ENCODE results near the gene EOLA1.

Gene EOLA1

GRCh38 chrX:149512225-149512885, 28.5 kb upstream of the EOLA1 start:
- peak; percentile 40 for DNase-seq
- in situ Hi-C loops (cut with HindIII; ENCODE audit: low pct_ligation_motif_present, low sequenced_read_pairs): no loop called here
- no peak overlapping the region for H3K27ac ChIP-seq
- no peaks in the 10 kb centered on the region for H3K27me3 ChIP-seq (replicated peaks)
- no peaks in the 10 kb centered on the region for H3K36me3 ChIP-seq (replicated peaks)
- TF ChIP-seq, protein P1, sequence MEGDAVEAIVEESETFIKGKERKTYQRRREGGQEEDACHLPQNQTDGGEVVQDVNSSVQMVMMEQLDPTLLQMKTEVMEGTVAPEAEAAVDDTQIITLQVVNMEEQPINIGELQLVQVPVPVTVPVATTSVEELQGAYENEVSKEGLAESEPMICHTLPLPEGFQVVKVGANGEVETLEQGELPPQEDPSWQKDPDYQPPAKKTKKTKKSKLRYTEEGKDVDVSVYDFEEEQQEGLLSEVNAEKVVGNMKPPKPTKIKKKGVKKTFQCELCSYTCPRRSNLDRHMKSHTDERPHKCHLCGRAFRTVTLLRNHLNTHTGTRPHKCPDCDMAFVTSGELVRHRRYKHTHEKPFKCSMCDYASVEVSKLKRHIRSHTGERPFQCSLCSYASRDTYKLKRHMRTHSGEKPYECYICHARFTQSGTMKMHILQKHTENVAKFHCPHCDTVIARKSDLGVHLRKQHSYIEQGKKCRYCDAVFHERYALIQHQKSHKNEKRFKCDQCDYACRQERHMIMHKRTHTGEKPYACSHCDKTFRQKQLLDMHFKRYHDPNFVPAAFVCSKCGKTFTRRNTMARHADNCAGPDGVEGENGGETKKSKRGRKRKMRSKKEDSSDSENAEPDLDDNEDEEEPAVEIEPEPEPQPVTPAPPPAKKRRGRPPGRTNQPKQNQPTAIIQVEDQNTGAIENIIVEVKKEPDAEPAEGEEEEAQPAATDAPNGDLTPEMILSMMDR (IDR thresholded peaks at IDR 0.05; ENCODE audit: low read depth, low read length, missing control alignments): peak; percentile 76
- H3K4me3 ChIP-seq (ENCODE audit: low read depth, low read length): no peak overlapping the region

GRCh38 chrX:149513825-149514428, 26.9 kb upstream of the EOLA1 start:
- H3K27me3 ChIP-seq (replicated peaks): no peaks in the 10 kb centered on the region
- DNase-seq: no peak
- H3K4me3 ChIP-seq (ENCODE audit: low read depth, low read length): no peak overlapping the region
- H3K27ac ChIP-seq: no peak overlapping the region
- TF ChIP-seq, protein P1 (IDR thresholded peaks at IDR 0.05; ENCODE audit: low read depth, low read length, missing control alignments): no peak
- no peaks in the 10 kb centered on the region for H3K36me3 ChIP-seq (replicated peaks)
- in situ Hi-C loops (cut with HindIII; ENCODE audit: low pct_ligation_motif_present, low sequenced_read_pairs): no loop called here

DNA sequence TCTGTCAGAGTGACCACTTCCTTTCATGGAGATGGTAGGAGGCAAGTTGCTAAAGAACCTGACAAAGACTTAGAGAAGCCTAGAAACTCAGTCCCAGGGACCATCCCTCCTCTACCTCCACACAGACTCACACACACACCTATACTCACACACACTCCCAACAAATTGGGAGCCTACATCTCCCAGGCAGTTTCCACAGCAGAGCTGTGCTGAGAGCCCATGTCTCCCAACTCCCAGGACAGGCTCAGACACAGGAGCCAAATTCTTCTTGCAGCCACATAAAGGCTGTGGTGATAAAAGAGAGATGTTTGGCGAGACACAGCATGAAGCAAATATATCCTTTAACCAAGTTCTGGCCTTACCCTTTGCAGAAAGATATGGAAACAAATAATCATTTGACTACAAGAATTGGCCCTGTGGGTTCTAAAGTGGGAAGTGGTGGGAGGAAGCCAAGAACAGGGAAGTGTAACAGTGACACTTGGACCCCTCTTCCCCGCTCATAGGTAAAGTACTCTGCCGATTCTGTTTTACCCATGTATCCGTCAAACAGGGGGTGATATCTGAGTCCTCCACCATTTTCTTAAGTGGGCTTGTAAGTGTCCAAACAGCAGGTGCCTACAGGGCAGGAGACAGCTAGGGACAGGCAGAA, 24.7 kb upstream of the EOLA1 start:
- H3K27me3 ChIP-seq (replicated peaks): no peaks in the 10 kb centered on the region
- no peaks in the 10 kb centered on the region for H3K36me3 ChIP-seq (replicated peaks)
- no peak for DNase-seq
- no peak overlapping the region for H3K4me3 ChIP-seq (ENCODE audit: low read depth, low read length)
- no peak overlapping the region for H3K27ac ChIP-seq
- TF ChIP-seq, protein P1 (IDR thresholded peaks at IDR 0.05; ENCODE audit: low read depth, low read length, missing control alignments): no peak
- in situ Hi-C loops (cut with HindIII; ENCODE audit: low pct_ligation_motif_present, low sequenced_read_pairs): no loop called here

DNA sequence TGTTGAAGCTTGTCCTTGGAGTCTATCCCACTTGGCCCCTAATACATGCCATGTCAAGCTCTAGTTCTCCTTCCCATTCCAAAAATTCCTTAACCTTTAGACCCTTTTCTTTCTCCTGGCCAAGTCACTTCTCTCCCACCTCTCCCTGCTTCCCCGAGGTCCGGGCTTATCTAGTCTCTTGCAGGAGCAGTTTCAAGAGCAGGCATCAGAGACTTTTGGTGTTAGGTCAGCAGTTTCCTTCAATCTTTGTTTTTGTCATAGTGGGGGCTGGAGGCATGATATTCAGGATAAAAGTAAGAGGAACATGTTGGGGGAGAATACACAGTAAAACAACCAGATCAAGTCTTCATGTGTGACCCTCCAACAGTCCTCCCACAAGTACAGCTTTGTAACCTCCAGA, 24.2 kb upstream of the EOLA1 start:
- no peak for DNase-seq
- Histone ChIP-seq H3K27me3 (replicated peaks) (no peaks in the 10 kb centered on the region), H3K4me3 (ENCODE audit: low read depth, low read length) (no peak overlapping the region), H3K27ac (no peak overlapping the region), H3K36me3 (replicated peaks) (no peaks in the 10 kb centered on the region)
- in situ Hi-C loops (cut with HindIII; ENCODE audit: low pct_ligation_motif_present, low sequenced_read_pairs): no loop called here
- TF ChIP-seq, protein P1 (IDR thresholded peaks at IDR 0.05; ENCODE audit: low read depth, low read length, missing control alignments): no peak

GRCh38 chrX:149517308-149517707, 23.5 kb upstream of the EOLA1 start:
- DNase-seq: no peak
- Histone ChIP-seq H3K36me3 (replicated peaks) (no peaks in the 10 kb centered on the region), H3K27ac (no peak overlapping the region), H3K27me3 (replicated peaks) (no peaks in the 10 kb centered on the region), H3K4me3 (ENCODE audit: low read depth, low read length) (no peak overlapping the region)
- TF ChIP-seq, protein P1 (IDR thresholded peaks at IDR 0.05; ENCODE audit: low read depth, low read length, missing control alignments): no peak
- in situ Hi-C loops (cut with HindIII; ENCODE audit: low pct_ligation_motif_present, low sequenced_read_pairs): no loop called here

Data from brain microvascular endothelial cell (primary cell).